Ascending aorta (tissue), 2 donors: ENCODE data around the gene SCMH1. TPM values are rescaled to one million over a fixed set of nuclear protein-coding genes. Genes with fewer than 3 reads are reported as not detected.

Experiments used
- DNase-seq, 2 donors: peaks; one replicate each; pipeline ENCODE4 v3.0.0-alpha.2; 2019; ENCODE audit warnings: low spot score in 2 of 2
- H3K27ac ChIP-seq, 2 donors: fragments of 200-600 bp; sonication (generic); one replicate each; pipeline ENCODE4 v1.5.1; 2016 to 2017; ENCODE audit warnings: mild to moderate bottlenecking in 1 of 2
- H3K27me3 ChIP-seq: fragments of 200-600 bp; sonication (generic); one replicate; pipeline ENCODE4 v1.5.1; 2017
- H3K36me3 ChIP-seq, 2 donors: fragments of 200-600 bp; sonication (generic); one replicate each; pipeline ENCODE4 v1.5.1; 2016
- H3K4me1 ChIP-seq, 2 donors: fragments of 200-600 bp; sonication (generic); one replicate each; pipeline ENCODE4 v1.5.1; 2016 to 2017; ENCODE audit warnings: mild to moderate bottlenecking in 1 of 2
- H3K4me3 ChIP-seq, 2 donors: fragments of 200-600 bp; sonication (generic); one replicate each; pipeline ENCODE4 v1.5.1; 2016 to 2017; ENCODE audit warnings: mild to moderate bottlenecking in 1 of 2
- H3K9me3 ChIP-seq, 2 donors: fragments of 200-600 bp; sonication (generic); one replicate each; pipeline ENCODE4 v1.5.1; 2016
- CTCF ChIP-seq, 3 experiments: fragments of 200-600 bp in 2 of 3; fragments of 450-650 bp in 1 of 3; sonication (generic) in 2 of 3; IDR thresholded peaks; one replicate each; pipeline ENCODE4 v1.5.1; 2016 to 2019; ENCODE audit warnings: antibody characterized with exemption in 3 of 3, mild to moderate bottlenecking in 1 of 3, moderate library complexity in 1 of 3
- intact Hi-C: fragments of 100-400 bp; cut with DNase I; formaldehyde crosslinking; loops from one replicate; pipeline ENCODE4 v1.15.1; 2023
- total RNA-seq: library from RNA; depleted of rRNA; stranded (reverse); fragments of >200 nt; gene quantifications from one replicate; pipeline ENCODE4 v1.1.0, GENCODE V29; 2016

Gene SCMH1
- total RNA-seq, 1 donor from 2014 or later: 55.9 TPM

GRCh38 chr1:41097105-41097504, 145.0 kb downstream of the SCMH1 start:
- peak overlapping the region; percentile 10 to 18 for H3K27ac ChIP-seq
- intact Hi-C loops: no loop called here
- no peak for TF ChIP-seq CTCF (IDR thresholded peaks at IDR 0.05)

GRCh38 chr1:41093826-41094225, 148.3 kb downstream of the SCMH1 start:
- intact Hi-C loops: no loop called here
- Histone ChIP-seq H3K4me3 (no peak overlapping the region), H3K36me3 (no peaks in the 10 kb centered on the region), H3K9me3 (no peaks in the 10 kb centered on the region), H3K4me1 (peaks cover 0 to 10% of the 10 kb centered on the region in 2 donors), H3K27ac (no peak overlapping the region), H3K27me3 (no peaks in the 10 kb centered on the region)
- DNase-seq: no peak
- no peak for TF ChIP-seq CTCF (IDR thresholded peaks at IDR 0.05)

More at GRCh38 chr1:41097105-41097504, 145.0 kb downstream of the SCMH1 start:
- H3K9me3 ChIP-seq: no peaks in the 10 kb centered on the region
- H3K4me3 ChIP-seq: no peak overlapping the region
- no peaks in the 10 kb centered on the region for H3K27me3 ChIP-seq
- H3K36me3 ChIP-seq: no peaks in the 10 kb centered on the region
- peaks cover 5 to 26% of the 10 kb centered on the region in 2 donors for H3K4me1 ChIP-seq
- no peak for DNase-seq

- Histone ChIP-seq H3K9me3 (no peaks in the 10 kb centered on the region), H3K36me3 (peaks cover 0 to 5% of the 10 kb centered on the region in 2 donors), H3K4me3 (no peak overlapping the region), H3K27me3 (no peaks in the 10 kb centered on the region), H3K4me1 (no peaks in the 10 kb centered on the region), H3K27ac (no peak overlapping the region)
- intact Hi-C loops: no loop called here
- no peak for TF ChIP-seq CTCF (IDR thresholded peaks at IDR 0.05)
- DNase-seq: no peak
Measured at GRCh38 chr1:41086921-41087320, 155.2 kb downstream of the SCMH1 start.

- intact Hi-C loops: no loop called here
- Histone ChIP-seq H3K27me3 (no peaks in the 10 kb centered on the region), H3K36me3 (no peaks in the 10 kb centered on the region), H3K4me1 (no peaks in the 10 kb centered on the region), H3K9me3 (peaks cover 0 to 6% of the 10 kb centered on the region in 2 donors), H3K4me3 (no peak overlapping the region), H3K27ac (no peak overlapping the region)
- TF ChIP-seq CTCF (IDR thresholded peaks at IDR 0.05): no peak
- DNase-seq: no peak
Measured at GRCh38 chr1:41078616-41079015, 163.5 kb downstream of the SCMH1 start.

GRCh38 chr1:41078193-41078592, 163.9 kb downstream of the SCMH1 start:
- TF ChIP-seq CTCF (IDR thresholded peaks at IDR 0.05): no peak
- Histone ChIP-seq H3K9me3 (peaks cover 0 to 6% of the 10 kb centered on the region in 2 donors), H3K36me3 (no peaks in the 10 kb centered on the region), H3K4me1 (no peaks in the 10 kb centered on the region), H3K27ac (no peak overlapping the region), H3K4me3 (no peak overlapping the region), H3K27me3 (no peaks in the 10 kb centered on the region)
- no peak for DNase-seq
- intact Hi-C loops: no loop called here

- no peak for DNase-seq
- TF ChIP-seq CTCF (IDR thresholded peaks at IDR 0.05): no peak
- Histone ChIP-seq H3K27me3 (no peaks in the 10 kb centered on the region), H3K27ac (no peak overlapping the region), H3K9me3 (peaks cover 0 to 6% of the 10 kb centered on the region in 2 donors), H3K4me3 (no peak overlapping the region), H3K36me3 (peaks cover 6 to 13% of the 10 kb centered on the region in 2 donors), H3K4me1 (no peaks in the 10 kb centered on the region)
- intact Hi-C loops: no loop called here
Measured at GRCh38 chr1:41073971-41074370, 168.1 kb downstream of the SCMH1 start.
